ENCODE results near the gene ECPAS. TPM values are rescaled to one million over a fixed set of nuclear protein-coding genes. Genes with fewer than 3 reads are reported as not detected.

The ECPAS gene
- total RNA-seq, 1 experiment from 2014 or later, result 122 TPM

DNA sequence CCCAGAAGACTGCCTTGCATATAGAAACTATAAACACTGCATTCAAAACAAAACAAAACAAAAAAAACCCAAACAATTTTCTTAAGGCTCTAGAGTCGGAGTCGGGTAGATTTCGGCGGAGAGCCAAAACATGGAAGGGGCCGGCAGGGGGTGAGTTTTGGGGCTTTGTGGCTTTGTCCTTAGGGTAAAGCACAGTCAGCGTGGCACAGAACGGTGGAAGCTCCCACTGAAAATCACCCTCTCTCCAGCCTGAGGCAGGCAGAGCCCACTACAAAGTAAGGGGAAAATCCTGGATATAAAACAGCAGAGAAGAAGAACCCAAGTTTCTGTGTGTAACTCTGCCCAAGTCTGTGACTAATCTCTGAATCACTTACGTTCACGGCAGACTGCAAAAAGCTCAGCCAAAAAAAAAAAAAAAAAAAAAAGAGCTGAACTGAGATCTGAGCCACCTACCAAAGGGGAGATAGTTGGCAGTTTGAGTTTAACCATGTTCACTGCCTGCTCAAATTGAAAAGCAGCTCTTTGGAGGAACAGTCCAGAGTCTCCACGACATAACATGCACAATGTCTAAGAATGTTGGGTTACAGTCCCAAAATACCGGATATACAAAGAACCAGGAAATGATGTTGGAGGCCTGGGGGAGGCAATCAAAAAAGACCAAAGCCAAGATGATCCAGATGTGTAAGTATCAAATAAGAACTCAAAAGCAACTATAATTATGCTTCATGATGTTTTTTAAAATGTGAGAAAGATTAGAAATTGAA is 127.5 kb downstream of the ECPAS start:
- ChIA-PET CTCF (interaction anchor here (0.6 to 0.9 kb wide), 3 partner anchors 23 to 204 kb away, joined by 3 read pairs; no protein-coding TSS in a partner anchor), POLR2A (interaction anchor here (0.5 to 0.7 kb wide), 2 partner anchors 306 to 323 kb away, joined by 3 to 4 read pairs; no protein-coding TSS in a partner anchor)
- no peak for DNase-seq (ENCODE audit: low spot score)
- H3K27ac Mint-ChIP-seq, result no peak overlapping the region
- H3K27me3 Mint-ChIP-seq (ENCODE audit: low read depth), result no peaks in the 10 kb centered on the region
- no peaks in the 10 kb centered on the region for H3K9me3 Mint-ChIP-seq
- ATAC-seq, result peak; percentile 29; the same call in 1 of the 2 replicates
- TF ChIP-seq NR1H2 (CRISPR knock-in tag; IDR thresholded peaks at IDR 0.05) (no peak), ZNF219 (CRISPR knock-in tag; IDR thresholded peaks at IDR 0.05; ENCODE audit: borderline replicate concordance) (no peak), EMX1 (CRISPR knock-in tag; IDR thresholded peaks at IDR 0.05) (no peak), OVOL2 (CRISPR knock-in tag; IDR thresholded peaks at IDR 0.05; ENCODE audit: borderline replicate concordance) (no peak), ZNF263 (CRISPR knock-in tag; IDR thresholded peaks at IDR 0.05; ENCODE audit: low read depth) (no peak), TCF7 (CRISPR knock-in tag; IDR thresholded peaks at IDR 0.05; ENCODE audit: low read depth) (no peak)
- TF ChIP-seq, protein P1, sequence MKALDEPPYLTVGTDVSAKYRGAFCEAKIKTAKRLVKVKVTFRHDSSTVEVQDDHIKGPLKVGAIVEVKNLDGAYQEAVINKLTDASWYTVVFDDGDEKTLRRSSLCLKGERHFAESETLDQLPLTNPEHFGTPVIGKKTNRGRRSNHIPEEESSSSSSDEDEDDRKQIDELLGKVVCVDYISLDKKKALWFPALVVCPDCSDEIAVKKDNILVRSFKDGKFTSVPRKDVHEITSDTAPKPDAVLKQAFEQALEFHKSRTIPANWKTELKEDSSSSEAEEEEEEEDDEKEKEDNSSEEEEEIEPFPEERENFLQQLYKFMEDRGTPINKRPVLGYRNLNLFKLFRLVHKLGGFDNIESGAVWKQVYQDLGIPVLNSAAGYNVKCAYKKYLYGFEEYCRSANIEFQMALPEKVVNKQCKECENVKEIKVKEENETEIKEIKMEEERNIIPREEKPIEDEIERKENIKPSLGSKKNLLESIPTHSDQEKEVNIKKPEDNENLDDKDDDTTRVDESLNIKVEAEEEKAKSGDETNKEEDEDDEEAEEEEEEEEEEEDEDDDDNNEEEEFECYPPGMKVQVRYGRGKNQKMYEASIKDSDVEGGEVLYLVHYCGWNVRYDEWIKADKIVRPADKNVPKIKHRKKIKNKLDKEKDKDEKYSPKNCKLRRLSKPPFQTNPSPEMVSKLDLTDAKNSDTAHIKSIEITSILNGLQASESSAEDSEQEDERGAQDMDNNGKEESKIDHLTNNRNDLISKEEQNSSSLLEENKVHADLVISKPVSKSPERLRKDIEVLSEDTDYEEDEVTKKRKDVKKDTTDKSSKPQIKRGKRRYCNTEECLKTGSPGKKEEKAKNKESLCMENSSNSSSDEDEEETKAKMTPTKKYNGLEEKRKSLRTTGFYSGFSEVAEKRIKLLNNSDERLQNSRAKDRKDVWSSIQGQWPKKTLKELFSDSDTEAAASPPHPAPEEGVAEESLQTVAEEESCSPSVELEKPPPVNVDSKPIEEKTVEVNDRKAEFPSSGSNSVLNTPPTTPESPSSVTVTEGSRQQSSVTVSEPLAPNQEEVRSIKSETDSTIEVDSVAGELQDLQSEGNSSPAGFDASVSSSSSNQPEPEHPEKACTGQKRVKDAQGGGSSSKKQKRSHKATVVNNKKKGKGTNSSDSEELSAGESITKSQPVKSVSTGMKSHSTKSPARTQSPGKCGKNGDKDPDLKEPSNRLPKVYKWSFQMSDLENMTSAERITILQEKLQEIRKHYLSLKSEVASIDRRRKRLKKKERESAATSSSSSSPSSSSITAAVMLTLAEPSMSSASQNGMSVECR (CRISPR knock-in tag; IDR thresholded peaks at IDR 0.05; ENCODE audit: borderline replicate concordance), result no peak
- TF ChIP-seq, protein P2, sequence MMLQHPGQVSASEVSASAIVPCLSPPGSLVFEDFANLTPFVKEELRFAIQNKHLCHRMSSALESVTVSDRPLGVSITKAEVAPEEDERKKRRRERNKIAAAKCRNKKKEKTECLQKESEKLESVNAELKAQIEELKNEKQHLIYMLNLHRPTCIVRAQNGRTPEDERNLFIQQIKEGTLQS (CRISPR knock-in tag; conservative IDR thresholded peaks at IDR 0.05), result no peak
- H3K4me3 Mint-ChIP-seq, result no peak overlapping the region
- H3K36me3 Mint-ChIP-seq, result no peaks in the 10 kb centered on the region
- peaks cover 8% of the 10 kb centered on the region for H3K4me1 Mint-ChIP-seq

DNA sequence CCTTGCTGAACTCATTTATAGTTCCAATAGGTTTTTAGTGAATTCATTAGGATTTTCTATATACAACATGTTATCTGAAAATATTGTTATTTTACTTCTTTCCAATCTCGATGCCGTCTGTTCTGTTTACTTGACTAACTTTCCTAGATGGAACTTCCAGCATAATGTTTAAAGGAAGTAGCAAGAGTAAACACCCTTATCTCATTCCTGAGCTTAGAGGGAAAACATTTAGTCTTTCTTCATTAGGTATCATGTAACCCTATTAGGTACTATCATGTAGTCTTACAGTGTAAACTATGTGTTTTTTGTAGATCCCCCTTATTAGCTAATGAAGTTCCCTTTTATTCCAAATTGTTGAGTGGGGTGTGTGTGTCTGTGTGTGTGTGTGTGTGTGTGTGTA is 131.6 kb downstream of the ECPAS start:
- H3K9me3 Mint-ChIP-seq, result no peaks in the 10 kb centered on the region
- ChIA-PET CTCF (no interaction called here), POLR2A (no interaction called here)
- no peak for DNase-seq (ENCODE audit: low spot score)
- peaks cover 8% of the 10 kb centered on the region for H3K4me1 Mint-ChIP-seq
- H3K27ac Mint-ChIP-seq, result no peak overlapping the region
- no peaks in the 10 kb centered on the region for H3K36me3 Mint-ChIP-seq
- no peak overlapping the region for H3K4me3 Mint-ChIP-seq
- H3K27me3 Mint-ChIP-seq (ENCODE audit: low read depth), result no peaks in the 10 kb centered on the region
- no peak for ATAC-seq
- TF ChIP-seq, protein P3, sequence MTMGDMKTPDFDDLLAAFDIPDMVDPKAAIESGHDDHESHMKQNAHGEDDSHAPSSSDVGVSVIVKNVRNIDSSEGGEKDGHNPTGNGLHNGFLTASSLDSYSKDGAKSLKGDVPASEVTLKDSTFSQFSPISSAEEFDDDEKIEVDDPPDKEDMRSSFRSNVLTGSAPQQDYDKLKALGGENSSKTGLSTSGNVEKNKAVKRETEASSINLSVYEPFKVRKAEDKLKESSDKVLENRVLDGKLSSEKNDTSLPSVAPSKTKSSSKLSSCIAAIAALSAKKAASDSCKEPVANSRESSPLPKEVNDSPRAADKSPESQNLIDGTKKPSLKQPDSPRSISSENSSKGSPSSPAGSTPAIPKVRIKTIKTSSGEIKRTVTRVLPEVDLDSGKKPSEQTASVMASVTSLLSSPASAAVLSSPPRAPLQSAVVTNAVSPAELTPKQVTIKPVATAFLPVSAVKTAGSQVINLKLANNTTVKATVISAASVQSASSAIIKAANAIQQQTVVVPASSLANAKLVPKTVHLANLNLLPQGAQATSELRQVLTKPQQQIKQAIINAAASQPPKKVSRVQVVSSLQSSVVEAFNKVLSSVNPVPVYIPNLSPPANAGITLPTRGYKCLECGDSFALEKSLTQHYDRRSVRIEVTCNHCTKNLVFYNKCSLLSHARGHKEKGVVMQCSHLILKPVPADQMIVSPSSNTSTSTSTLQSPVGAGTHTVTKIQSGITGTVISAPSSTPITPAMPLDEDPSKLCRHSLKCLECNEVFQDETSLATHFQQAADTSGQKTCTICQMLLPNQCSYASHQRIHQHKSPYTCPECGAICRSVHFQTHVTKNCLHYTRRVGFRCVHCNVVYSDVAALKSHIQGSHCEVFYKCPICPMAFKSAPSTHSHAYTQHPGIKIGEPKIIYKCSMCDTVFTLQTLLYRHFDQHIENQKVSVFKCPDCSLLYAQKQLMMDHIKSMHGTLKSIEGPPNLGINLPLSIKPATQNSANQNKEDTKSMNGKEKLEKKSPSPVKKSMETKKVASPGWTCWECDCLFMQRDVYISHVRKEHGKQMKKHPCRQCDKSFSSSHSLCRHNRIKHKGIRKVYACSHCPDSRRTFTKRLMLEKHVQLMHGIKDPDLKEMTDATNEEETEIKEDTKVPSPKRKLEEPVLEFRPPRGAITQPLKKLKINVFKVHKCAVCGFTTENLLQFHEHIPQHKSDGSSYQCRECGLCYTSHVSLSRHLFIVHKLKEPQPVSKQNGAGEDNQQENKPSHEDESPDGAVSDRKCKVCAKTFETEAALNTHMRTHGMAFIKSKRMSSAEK (CRISPR knock-in tag; IDR thresholded peaks at IDR 0.05; ENCODE audit: borderline replicate concordance), result no peak
- TF ChIP-seq ELF4 (CRISPR knock-in tag; IDR thresholded peaks at IDR 0.05; ENCODE audit: low read depth) (no peak), ZNF317 (CRISPR knock-in tag; IDR thresholded peaks at IDR 0.05; ENCODE audit: borderline replicate concordance, low read depth) (no peak), MXD4 (CRISPR knock-in tag; IDR thresholded peaks at IDR 0.05; ENCODE audit: borderline replicate concordance) (no peak), NR1H2 (CRISPR knock-in tag; IDR thresholded peaks at IDR 0.05) (no peak), PRRX2 (CRISPR knock-in tag; IDR thresholded peaks at IDR 0.05) (no peak), SMAD3 (CRISPR knock-in tag; IDR thresholded peaks at IDR 0.05; ENCODE audit: borderline replicate concordance) (no peak), ZNF121 (CRISPR knock-in tag; IDR thresholded peaks at IDR 0.05) (no peak)
- TF ChIP-seq, protein P4, sequence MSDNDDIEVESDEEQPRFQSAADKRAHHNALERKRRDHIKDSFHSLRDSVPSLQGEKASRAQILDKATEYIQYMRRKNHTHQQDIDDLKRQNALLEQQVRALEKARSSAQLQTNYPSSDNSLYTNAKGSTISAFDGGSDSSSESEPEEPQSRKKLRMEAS (CRISPR knock-in tag; IDR thresholded peaks at IDR 0.05), result no peak
- TF ChIP-seq, protein P5, sequence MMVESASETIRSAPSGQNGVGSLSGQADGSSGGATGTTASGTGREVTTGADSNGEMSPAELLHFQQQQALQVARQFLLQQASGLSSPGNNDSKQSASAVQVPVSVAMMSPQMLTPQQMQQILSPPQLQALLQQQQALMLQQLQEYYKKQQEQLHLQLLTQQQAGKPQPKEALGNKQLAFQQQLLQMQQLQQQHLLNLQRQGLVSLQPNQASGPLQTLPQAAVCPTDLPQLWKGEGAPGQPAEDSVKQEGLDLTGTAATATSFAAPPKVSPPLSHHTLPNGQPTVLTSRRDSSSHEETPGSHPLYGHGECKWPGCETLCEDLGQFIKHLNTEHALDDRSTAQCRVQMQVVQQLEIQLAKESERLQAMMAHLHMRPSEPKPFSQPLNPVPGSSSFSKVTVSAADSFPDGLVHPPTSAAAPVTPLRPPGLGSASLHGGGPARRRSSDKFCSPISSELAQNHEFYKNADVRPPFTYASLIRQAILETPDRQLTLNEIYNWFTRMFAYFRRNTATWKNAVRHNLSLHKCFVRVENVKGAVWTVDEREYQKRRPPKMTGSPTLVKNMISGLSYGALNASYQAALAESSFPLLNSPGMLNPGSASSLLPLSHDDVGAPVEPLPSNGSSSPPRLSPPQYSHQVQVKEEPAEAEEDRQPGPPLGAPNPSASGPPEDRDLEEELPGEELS (CRISPR knock-in tag; IDR thresholded peaks at IDR 0.05), result no peak
- TF ChIP-seq, protein P6, sequence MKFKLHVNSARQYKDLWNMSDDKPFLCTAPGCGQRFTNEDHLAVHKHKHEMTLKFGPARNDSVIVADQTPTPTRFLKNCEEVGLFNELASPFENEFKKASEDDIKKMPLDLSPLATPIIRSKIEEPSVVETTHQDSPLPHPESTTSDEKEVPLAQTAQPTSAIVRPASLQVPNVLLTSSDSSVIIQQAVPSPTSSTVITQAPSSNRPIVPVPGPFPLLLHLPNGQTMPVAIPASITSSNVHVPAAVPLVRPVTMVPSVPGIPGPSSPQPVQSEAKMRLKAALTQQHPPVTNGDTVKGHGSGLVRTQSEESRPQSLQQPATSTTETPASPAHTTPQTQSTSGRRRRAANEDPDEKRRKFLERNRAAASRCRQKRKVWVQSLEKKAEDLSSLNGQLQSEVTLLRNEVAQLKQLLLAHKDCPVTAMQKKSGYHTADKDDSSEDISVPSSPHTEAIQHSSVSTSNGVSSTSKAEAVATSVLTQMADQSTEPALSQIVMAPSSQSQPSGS (CRISPR knock-in tag; IDR thresholded peaks at IDR 0.05; ENCODE audit: borderline replicate concordance, low read depth), result no peak
- TF ChIP-seq, protein P7, sequence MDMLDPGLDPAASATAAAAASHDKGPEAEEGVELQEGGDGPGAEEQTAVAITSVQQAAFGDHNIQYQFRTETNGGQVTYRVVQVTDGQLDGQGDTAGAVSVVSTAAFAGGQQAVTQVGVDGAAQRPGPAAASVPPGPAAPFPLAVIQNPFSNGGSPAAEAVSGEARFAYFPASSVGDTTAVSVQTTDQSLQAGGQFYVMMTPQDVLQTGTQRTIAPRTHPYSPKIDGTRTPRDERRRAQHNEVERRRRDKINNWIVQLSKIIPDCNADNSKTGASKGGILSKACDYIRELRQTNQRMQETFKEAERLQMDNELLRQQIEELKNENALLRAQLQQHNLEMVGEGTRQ (CRISPR knock-in tag; IDR thresholded peaks at IDR 0.05), result no peak

All from WTC11 (cell line).